Keratinocyte (primary cell): ENCODE data around the gene MYRFL. TPM values are rescaled to one million over a fixed set of nuclear protein-coding genes. Genes with fewer than 3 reads are reported as not detected.

ENCODE experiments used
- DNase-seq: peaks from one replicate; pipeline ENCODE4 v3.0.0-alpha.2; 2011; ENCODE audit warnings: low read depth, missing footprints, low spot score
- FAIRE-seq: peaks from 2 replicates; lab custom pipeline; 2011; peaks lifted over from hg19 to GRCh38; lab: Jason Lieb, UNC
- H2AFZ ChIP-seq: 2 replicates; pipeline ENCODE4 v1.6.0; 2012; ENCODE audit warnings: low read length, control low read depth, inconsistent platforms; ENCODE audit not compliant: control insufficient read depth
- H3K27ac ChIP-seq: 2 replicates; pipeline ENCODE4 v1.5.1; 2011; ENCODE audit warnings: low read length; ENCODE audit not compliant: control insufficient read depth, insufficient read depth
- H3K27me3 ChIP-seq: 3 replicates; pipeline ENCODE4 v1.6.0; 2011; ENCODE audit warnings: low read length; ENCODE audit not compliant: control insufficient read depth, insufficient read depth; ENCODE audit errors: extremely low read depth
- H3K36me3 ChIP-seq, 2 experiments: 2 replicates in 1 of 2; 3 replicates in 1 of 2; pipeline ENCODE4 v1.5.1; 2011; ENCODE audit warnings: low read length in 2 of 2, mild to moderate bottlenecking in 1 of 2; ENCODE audit not compliant: control insufficient read depth in 2 of 2, insufficient read depth in 2 of 2; ENCODE audit errors: extremely low read depth in 1 of 2
- H3K4me1 ChIP-seq: 3 replicates; pipeline ENCODE4 v1.5.1; 2011; ENCODE audit warnings: low read length; ENCODE audit not compliant: control insufficient read depth, insufficient read depth; ENCODE audit errors: extremely low read depth
- H3K4me2 ChIP-seq: 3 replicates; pipeline ENCODE4 v1.6.0; 2011; ENCODE audit warnings: low read depth, low read length; ENCODE audit not compliant: control insufficient read depth, insufficient read depth; ENCODE audit errors: extremely low read depth
- H3K4me3 ChIP-seq, 3 experiments: fragments of 200-600 bp in 1 of 3; sonication (generic) in 1 of 3; 2 replicates in 2 of 3; 3 replicates in 1 of 3; pipeline ENCODE4 v1.5.1; 2011 to 2016; ENCODE audit warnings: low read length in 3 of 3, mild to moderate bottlenecking in 3 of 3, control low read depth in 2 of 3, inconsistent platforms in 1 of 3, low read depth in 1 of 3, mixed read lengths in 1 of 3, mixed run types in 1 of 3, moderate library complexity in 1 of 3; ENCODE audit not compliant: control insufficient read depth in 2 of 3, insufficient read depth in 2 of 3; ENCODE audit errors: extremely low read depth in 1 of 3
- H3K79me2 ChIP-seq: 2 replicates; pipeline ENCODE4 v1.6.0; 2012; ENCODE audit warnings: low read length; ENCODE audit not compliant: control insufficient read depth, insufficient read depth
- H3K9ac ChIP-seq: 3 replicates; pipeline ENCODE4 v1.6.0; 2011; ENCODE audit warnings: low read length; ENCODE audit not compliant: control insufficient read depth, insufficient read depth; ENCODE audit errors: extremely low read depth
- H3K9me1 ChIP-seq: 3 replicates; pipeline ENCODE4 v1.6.0; 2011; ENCODE audit warnings: low read length; ENCODE audit not compliant: control insufficient read depth, insufficient read depth; ENCODE audit errors: extremely low read depth
- H3K9me3 ChIP-seq: 2 replicates; pipeline ENCODE4 v1.5.1; 2012; ENCODE audit warnings: low read depth, low read length; ENCODE audit not compliant: control insufficient read depth
- H4K20me1 ChIP-seq: 3 replicates; pipeline ENCODE4 v1.6.0; 2011; ENCODE audit warnings: low read length; ENCODE audit not compliant: control insufficient read depth, insufficient read depth; ENCODE audit errors: extremely low read depth
- EZH2 ChIP-seq: IDR thresholded peaks from one replicate; pipeline ENCODE4 v1.6.1; 2012; ENCODE audit warnings: inconsistent platforms, mild to moderate bottlenecking, low read length, moderate library complexity
- dilution Hi-C: fragments of 300-500 bp; cut with MboI; formaldehyde crosslinking; loops from one replicate; pipeline ENCODE4 v1.7.0; 2020; ENCODE audit warnings: low sequenced_read_pairs; ENCODE audit not compliant: extremely low pct_ligation_motif_present
- polyA plus RNA-seq, 5 experiments: library from polyadenylated mRNA; depleted of rRNA in 3 of 5; stranded (reverse) in 3 of 5; stranded (forward) in 1 of 5; unstranded in 1 of 5; fragments of >200 nt; gene quantifications; 1 replicate in 1 of 5; 2 replicates in 3 of 5; 3 replicates in 1 of 5; pipeline versions ENCODE4 v1.2.1 to v1.2.3, GENCODE V29; 2011 to 2012; ENCODE audit warnings: missing spikeins in 2 of 5, low read depth in 1 of 5, low replicate concordance in 1 of 5
- TF ChIP-seq, protein P1 (sequence below), 3 experiments: IDR thresholded peaks in 1 of 3; conservative IDR thresholded peaks in 1 of 3; optimal IDR thresholded peaks in 1 of 3; 2 replicates in 2 of 3; 3 replicates in 1 of 3; pipeline versions ENCODE3 to v1.5.1; 2011; ENCODE audit warnings: low read length in 3 of 3, mild to moderate bottlenecking in 3 of 3, moderate library complexity in 2 of 3, control low read depth in 1 of 3, inconsistent platforms in 1 of 3; ENCODE audit not compliant: insufficient read depth in 2 of 3; ENCODE audit errors: extremely low read depth in 1 of 3

Gene MYRFL
- polyA plus RNA-seq, 1 donor (not counting 4 experiments of a cell fraction or from before 2014, with no cell fraction given) = 0.39 TPM

DNA sequence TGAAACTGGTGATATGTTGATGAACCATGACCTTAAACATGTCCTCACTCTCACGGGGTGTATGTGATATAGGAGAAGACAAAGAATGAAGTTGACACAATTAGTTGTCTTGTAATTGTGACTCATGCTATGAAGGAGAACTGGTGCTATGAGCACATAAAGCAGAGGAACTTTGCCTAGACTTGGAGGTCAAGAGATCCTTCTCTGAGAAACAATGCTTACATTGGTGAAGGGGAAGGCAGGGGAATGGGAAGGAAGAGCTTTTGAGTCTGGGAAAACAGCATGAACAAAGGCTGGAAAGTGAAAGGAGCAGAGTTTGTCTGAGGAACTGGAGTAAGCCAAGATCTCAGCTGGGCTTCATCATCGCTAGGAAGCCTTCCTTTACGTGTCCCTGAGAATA is 83.2 kb downstream of the MYRFL start:
- Histone ChIP-seq H3K9me3 (no peaks in the 10 kb centered on the region), H2AFZ (no peak overlapping the region), H3K9ac (no peak overlapping the region), H3K9me1 (no peaks in the 10 kb centered on the region), H3K27me3 (no peaks in the 10 kb centered on the region), H3K36me3 (no peaks in the 10 kb centered on the region), H3K4me3 (no peak overlapping the region), H3K4me1 (no peaks in the 10 kb centered on the region), H3K27ac (no peak overlapping the region), H4K20me1 (no peaks in the 10 kb centered on the region), H3K79me2 (no peaks in the 10 kb centered on the region), H3K4me2 (no peak overlapping the region)
- TF ChIP-seq, protein P1, sequence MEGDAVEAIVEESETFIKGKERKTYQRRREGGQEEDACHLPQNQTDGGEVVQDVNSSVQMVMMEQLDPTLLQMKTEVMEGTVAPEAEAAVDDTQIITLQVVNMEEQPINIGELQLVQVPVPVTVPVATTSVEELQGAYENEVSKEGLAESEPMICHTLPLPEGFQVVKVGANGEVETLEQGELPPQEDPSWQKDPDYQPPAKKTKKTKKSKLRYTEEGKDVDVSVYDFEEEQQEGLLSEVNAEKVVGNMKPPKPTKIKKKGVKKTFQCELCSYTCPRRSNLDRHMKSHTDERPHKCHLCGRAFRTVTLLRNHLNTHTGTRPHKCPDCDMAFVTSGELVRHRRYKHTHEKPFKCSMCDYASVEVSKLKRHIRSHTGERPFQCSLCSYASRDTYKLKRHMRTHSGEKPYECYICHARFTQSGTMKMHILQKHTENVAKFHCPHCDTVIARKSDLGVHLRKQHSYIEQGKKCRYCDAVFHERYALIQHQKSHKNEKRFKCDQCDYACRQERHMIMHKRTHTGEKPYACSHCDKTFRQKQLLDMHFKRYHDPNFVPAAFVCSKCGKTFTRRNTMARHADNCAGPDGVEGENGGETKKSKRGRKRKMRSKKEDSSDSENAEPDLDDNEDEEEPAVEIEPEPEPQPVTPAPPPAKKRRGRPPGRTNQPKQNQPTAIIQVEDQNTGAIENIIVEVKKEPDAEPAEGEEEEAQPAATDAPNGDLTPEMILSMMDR (optimal IDR thresholded peaks at IDR 0.05 in 1 of 3, IDR thresholded peaks at IDR 0.05 in 1 of 3, conservative IDR thresholded peaks at IDR 0.05 in 1 of 3; ENCODE audit: extremely low read depth in 1 of 3, insufficient read depth in 2 of 3, low read length in 3 of 3) = no peak
- TF ChIP-seq EZH2 = no peak
- FAIRE-seq = peak; percentile 71
- dilution Hi-C loops = no loop called here
- no peak for DNase-seq

DNA sequence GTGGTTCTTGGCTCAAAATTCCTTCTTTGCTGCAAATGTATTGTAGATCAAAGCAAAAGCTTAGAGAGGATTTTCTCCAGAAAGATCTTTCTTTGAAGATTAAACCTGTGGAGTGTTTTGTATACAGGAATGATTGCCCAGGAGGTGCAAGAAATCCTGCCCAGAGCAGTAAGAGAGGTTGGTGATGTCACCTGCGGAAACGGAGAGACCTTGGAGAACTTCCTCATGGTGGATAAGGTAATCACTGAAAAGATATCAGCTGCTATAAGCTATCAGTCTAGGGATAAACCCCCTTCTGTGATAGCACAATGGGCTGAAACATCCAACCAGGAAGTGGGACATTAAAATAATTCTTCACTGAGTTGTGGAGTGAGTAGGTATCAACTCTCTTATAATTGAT is 85.7 kb downstream of the MYRFL start:
- H3K9me3 ChIP-seq = no peaks in the 10 kb centered on the region
- no peaks in the 10 kb centered on the region for H3K27me3 ChIP-seq
- H3K79me2 ChIP-seq = no peaks in the 10 kb centered on the region
- no peaks in the 10 kb centered on the region for H4K20me1 ChIP-seq
- H3K9me1 ChIP-seq = no peaks in the 10 kb centered on the region
- H3K4me1 ChIP-seq = no peaks in the 10 kb centered on the region
- H3K27ac ChIP-seq = no peak overlapping the region
- no peak for DNase-seq
- no peaks in the 10 kb centered on the region for H3K36me3 ChIP-seq
- H3K4me2 ChIP-seq = no peak overlapping the region
- no peak for TF ChIP-seq EZH2
- TF ChIP-seq, protein P1 (optimal IDR thresholded peaks at IDR 0.05 in 1 of 3, IDR thresholded peaks at IDR 0.05 in 1 of 3, conservative IDR thresholded peaks at IDR 0.05 in 1 of 3; ENCODE audit: extremely low read depth in 1 of 3, insufficient read depth in 2 of 3, low read length in 3 of 3) = no peak
- dilution Hi-C loops = no loop called here
- no peak overlapping the region for H3K9ac ChIP-seq
- H3K4me3 ChIP-seq = no peak overlapping the region
- H2AFZ ChIP-seq = no peak overlapping the region
- FAIRE-seq = no peak
